Stimulated activated CD4-positive, alpha-beta T cell treated with anti-CD3 and anti-CD28 coated beads, Interleukin-15, amount 100 ng/mL, for 48 hours (primary cell): ENCODE measurements around the gene CSNK1G2.

Experiments used
- DNase-seq, 2 donors: peaks; one replicate each; pipeline ENCODE4 v3.0.0-alpha.2; 2020; ENCODE audit warnings: low read depth in 2 of 2

CSNK1G2 gene

GRCh38 chr19:2018752-2019151 is 77.8 kb downstream of the CSNK1G2 start:
- no peak for DNase-seq

- no peak for DNase-seq
These were observed 80.6 kb downstream of the CSNK1G2 start for GRCh38 chr19:2021453-2022140.

GRCh38 chr19:2022289-2022688 is 81.3 kb downstream of the CSNK1G2 start:
- no peak for DNase-seq

GRCh38 chr19:2026770-2027169 is 85.8 kb downstream of the CSNK1G2 start:
- no peak for DNase-seq

GRCh38 chr19:2027361-2027760 is 86.4 kb downstream of the CSNK1G2 start:
- no peak for DNase-seq
